Measurements from ENCODE around the gene AQP2.

AQP2 gene

GRCh38 chr12:50006280-50006679, 55.7 kb downstream of the AQP2 start:
- Histone ChIP-seq H3K36me3 (peaks cover 86% of the 10 kb centered on the region), H3K4me2 (peak overlapping the region; percentile 66; the same call in 1 of the 2 replicates)

GRCh38 chr12:50006754-50007442, 56.4 kb downstream of the AQP2 start:
- TF ChIP-seq Cebpa-rat (IDR thresholded peaks at IDR 0.05) = no peak
- H3K9ac ChIP-seq = peak overlapping the region; percentile 21; the same call in 1 of the 2 replicates
- H3K4me2 ChIP-seq = peak overlapping the region; percentile 66

More at GRCh38 chr12:50006280-50006679, 55.7 kb downstream of the AQP2 start:
- TF ChIP-seq Cebpa-rat (IDR thresholded peaks at IDR 0.05) = no peak
- Histone ChIP-seq H3K4me1 (peaks cover 29% of the 10 kb centered on the region), H4K20me1 (peaks cover 51% of the 10 kb centered on the region), H3K27ac (no peak overlapping the region), H3K4me3 (no peak overlapping the region), H3K9me3 (no peaks in the 10 kb centered on the region), H3K27me3 (no peaks in the 10 kb centered on the region), H3K9ac (no peak overlapping the region)

More at GRCh38 chr12:50006754-50007442, 56.4 kb downstream of the AQP2 start:
- peaks cover 51% of the 10 kb centered on the region for H4K20me1 ChIP-seq
- peaks cover 86% of the 10 kb centered on the region for H3K36me3 ChIP-seq
- H3K27me3 ChIP-seq = no peaks in the 10 kb centered on the region
- no peak overlapping the region for H3K4me3 ChIP-seq
- H3K9me3 ChIP-seq = no peaks in the 10 kb centered on the region
- H3K4me1 ChIP-seq = peaks cover 29% of the 10 kb centered on the region
- H3K27ac ChIP-seq = no peak overlapping the region

Data from BLaER1 (cell line).